Superior temporal gyrus (tissue), 1 donor: ENCODE results near the gene NRL.
"Not testable (repeated sequence)": the region's sequence is repeated elsewhere in the genome, so short reads cannot be mapped to it uniquely, and the experiment has no call there.

Experiments used
- DNase-seq: peaks from one replicate; pipeline ENCODE4 v3.0.0-alpha.2; 2016; ENCODE audit errors: extremely low spot score

Gene NRL

GRCh38 chr14:24051789-24052655, 62.7 kb downstream of the NRL start, which contains the start of gene CARMIL3:
Gene CARMIL3 (plus strand): TSS chr14:24052009. CDS start chr14:24052154, 145 bp downstream.
- DNase-seq = peak; percentile 74

DNA sequence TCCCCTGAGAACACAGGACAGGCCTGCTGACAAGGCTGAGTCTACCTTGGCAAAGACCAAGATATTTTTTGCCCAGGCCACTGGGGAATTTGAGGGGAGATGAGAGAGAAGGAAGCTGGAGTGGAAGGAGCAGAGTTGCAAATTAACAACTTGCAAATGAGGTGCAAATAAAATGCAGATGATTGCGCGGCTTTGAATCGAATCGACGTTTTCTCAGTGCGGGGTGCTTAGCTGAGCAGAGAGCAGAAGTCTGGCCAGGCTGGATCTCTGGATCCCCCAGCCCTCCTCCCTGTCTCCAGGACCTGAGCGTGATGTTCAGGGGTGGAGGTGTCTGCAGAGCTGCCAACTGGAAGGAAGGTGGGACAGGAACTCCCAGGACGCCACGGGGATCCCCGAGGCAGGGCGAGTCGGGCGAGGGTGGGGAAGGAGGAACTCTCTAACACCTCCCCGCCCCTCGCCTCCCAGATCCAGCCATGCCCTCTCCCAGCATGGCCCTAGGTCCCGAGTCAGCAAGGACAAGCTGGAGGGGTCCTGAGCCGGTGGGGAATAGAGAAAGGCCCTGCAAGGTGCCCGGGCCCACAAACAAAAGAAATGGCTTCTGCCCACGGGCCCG, 63.5 kb downstream of the NRL start:
- no peak for DNase-seq

- not testable (repeated sequence) for DNase-seq
These were observed 64.0 kb downstream of the NRL start for GRCh38 chr14:24050753-24051152.

DNA sequence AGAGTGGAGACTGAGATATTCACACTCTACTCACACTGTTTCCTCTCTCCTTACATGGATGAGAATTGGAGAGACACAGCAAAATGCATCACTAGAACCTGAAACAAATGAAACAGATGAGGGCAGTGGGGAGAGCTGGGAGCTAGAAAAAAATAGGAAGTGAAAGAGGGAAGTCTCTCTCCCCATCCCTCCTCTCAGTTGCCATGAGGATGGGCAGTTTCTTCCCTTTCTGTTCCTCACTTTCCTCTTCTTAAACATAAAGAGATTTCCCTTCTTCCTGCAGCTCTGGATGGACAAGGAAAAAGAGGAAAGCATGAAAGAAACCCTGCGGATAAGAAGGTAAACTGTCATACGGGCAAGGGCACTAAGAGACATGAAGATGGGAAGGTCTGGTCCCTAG, 65.7 kb downstream of the NRL start:
- not testable (repeated sequence) for DNase-seq

DNA sequence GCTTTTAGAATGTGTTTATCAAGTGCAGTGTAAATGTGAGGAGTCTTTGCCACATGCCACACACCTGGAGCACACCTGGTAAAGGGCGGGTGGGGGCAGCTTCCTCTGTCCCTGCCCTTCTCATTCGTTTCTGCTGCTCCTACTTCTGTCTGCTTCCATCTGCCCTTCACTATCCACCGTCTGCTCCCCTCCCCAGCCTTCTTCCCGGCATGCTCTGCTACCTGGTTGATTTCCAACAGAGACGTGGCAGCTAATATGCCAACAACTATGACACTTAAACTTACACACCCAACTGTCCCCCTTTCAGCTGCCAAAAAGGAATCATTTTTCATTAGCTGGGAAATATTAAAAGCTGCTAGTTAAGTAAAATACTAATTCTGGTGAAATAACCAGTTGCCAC, 72.0 kb downstream of the NRL start:
- no peak for DNase-seq

GRCh38 chr14:24040692-24041091, 74.1 kb downstream of the NRL start:
- no peak for DNase-seq

GRCh38 chr14:24038686-24039085, 76.1 kb downstream of the NRL start:
- DNase-seq = no peak

GRCh38 chr14:24037658-24038037, 77.1 kb downstream of the NRL start:
- DNase-seq = no peak

DNA sequence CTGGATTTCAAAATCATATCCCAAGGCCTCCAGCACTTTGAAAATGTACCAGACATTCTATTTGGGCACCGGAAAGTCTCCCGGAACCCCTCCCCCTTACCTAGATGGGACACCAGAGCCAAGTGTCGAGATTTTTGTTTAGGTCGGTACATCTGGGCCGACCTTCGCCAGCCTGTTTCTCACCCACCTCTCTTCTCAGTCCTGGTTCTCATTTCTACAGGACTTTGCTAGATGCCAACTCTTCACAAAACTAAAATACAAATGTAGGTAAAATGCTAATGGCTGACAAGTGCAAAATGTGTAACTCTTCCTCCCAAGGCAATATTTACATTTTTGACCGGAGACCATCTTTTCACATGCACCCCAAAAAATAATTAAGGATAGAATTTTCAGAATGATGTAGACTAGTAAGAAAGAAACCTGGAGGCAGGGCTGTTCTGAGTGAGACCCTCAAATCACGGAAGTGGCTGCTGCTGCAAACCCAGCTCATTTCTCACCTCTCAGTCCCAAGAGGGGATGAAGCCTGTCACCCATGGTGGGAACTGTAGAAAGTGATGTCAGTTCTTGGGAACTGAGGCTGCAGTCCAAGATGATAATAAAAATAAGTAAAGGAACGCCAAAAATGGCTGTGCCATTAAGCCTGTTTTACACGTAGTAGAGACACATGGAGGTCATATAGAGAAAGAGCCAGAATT, 77.6 kb downstream of the NRL start:
- DNase-seq = not testable (repeated sequence)

- peak; percentile 84 for DNase-seq
These were observed 78.4 kb downstream of the NRL start for GRCh38 chr14:24036169-24036962.

DNA sequence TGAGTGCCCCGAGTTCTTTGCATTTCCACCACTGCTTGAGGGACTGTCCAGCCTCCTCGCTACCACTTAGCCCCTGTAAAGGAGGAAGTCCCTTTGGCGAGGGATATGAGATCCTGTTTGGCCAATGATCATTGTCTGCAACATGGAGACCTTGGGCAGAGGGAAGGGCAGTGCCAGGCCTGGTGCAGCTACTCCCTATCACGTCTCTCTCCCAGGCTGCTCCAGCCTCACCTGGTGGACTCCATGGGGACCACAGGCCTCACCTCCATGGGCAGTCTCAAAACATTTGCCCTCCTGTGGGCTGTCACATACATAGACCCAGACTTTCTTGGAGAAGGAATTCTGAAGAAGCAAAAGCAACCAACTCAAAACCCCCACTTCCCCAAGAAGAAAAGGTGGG, 79.0 kb downstream of the NRL start:
- not testable (repeated sequence) for DNase-seq

- no peak for DNase-seq
These were observed 81.9 kb downstream of the NRL start for GRCh38 chr14:24032727-24033418.

GRCh38 chr14:24031331-24031730, 83.4 kb downstream of the NRL start:
- DNase-seq = not testable (repeated sequence)

- not testable (repeated sequence) for DNase-seq
These were observed 85.1 kb downstream of the NRL start for GRCh38 chr14:24029687-24030086.
